GM23338 (cell line): Measurements from ENCODE around the gene FBF1. TPM values are rescaled to one million over a fixed set of nuclear protein-coding genes. Genes with fewer than 3 reads are reported as not detected.

ENCODE experiments used
- ATAC-seq: fragments of 200-7000 bp; cut with Tn5 transposase; 3 replicates; pipeline ENCODE4 v1.9.1; 2020
- DNase-seq: peaks from one replicate; pipeline ENCODE4 v3.0.0-alpha.2; 2015; ENCODE audit warnings: low spot score
- H2AFZ ChIP-seq: fragments of 200-600 bp; sonication (generic); 2 replicates; pipeline ENCODE4 v1.8.0; 2016; ENCODE audit warnings: antibody characterized with exemption, mild to moderate bottlenecking, moderate library complexity
- H3F3A ChIP-seq: fragments of 200-600 bp; sonication (generic); replicated peaks from 2 replicates; pipeline ENCODE4 v1.8.0; 2017; ENCODE audit warnings: antibody characterized with exemption, mixed run types, low read depth
- H3K27ac ChIP-seq: fragments of 200-600 bp; sonication (generic); 2 replicates; pipeline ENCODE4 v1.6.1; 2016; ENCODE audit warnings: low read depth
- H3K27me3 ChIP-seq: fragments of 200-600 bp; sonication (generic); 2 replicates; pipeline ENCODE4 v1.8.0; 2016; ENCODE audit warnings: mild to moderate bottlenecking, mixed run types, moderate library complexity; ENCODE audit not compliant: insufficient read depth
- H3K36me3 ChIP-seq: fragments of 200-600 bp; sonication (generic); 2 replicates; pipeline ENCODE4 v1.8.0; 2016; ENCODE audit warnings: mild to moderate bottlenecking; ENCODE audit not compliant: insufficient read depth
- H3K4me1 ChIP-seq: fragments of 200-600 bp; sonication (generic); 2 replicates; pipeline ENCODE4 v1.8.0; 2016; ENCODE audit warnings: mild to moderate bottlenecking, moderate library complexity; ENCODE audit not compliant: insufficient read depth
- H3K4me2 ChIP-seq: fragments of 200-600 bp; sonication (generic); 2 replicates; pipeline ENCODE4 v1.7.1; 2017; ENCODE audit warnings: mixed run types
- H3K4me3 ChIP-seq: fragments of 200-600 bp; sonication (generic); 2 replicates; pipeline ENCODE4 v1.6.1; 2016; ENCODE audit warnings: mixed run types
- H3K79me2 ChIP-seq: fragments of 200-600 bp; sonication (generic); replicated peaks from 2 replicates; pipeline ENCODE4 v1.8.0; 2017; ENCODE audit warnings: mild to moderate bottlenecking; ENCODE audit not compliant: insufficient read depth
- H3K9me2 ChIP-seq: fragments of 200-600 bp; sonication (generic); 2 replicates; pipeline ENCODE4 v1.8.0; 2017; ENCODE audit not compliant: insufficient read depth
- H4K20me1 ChIP-seq: fragments of 200-600 bp; sonication (generic); replicated peaks from 2 replicates; pipeline ENCODE4 v1.8.0; 2017; ENCODE audit warnings: mild to moderate bottlenecking; ENCODE audit not compliant: insufficient read depth
- H3K27ac Mint-ChIP-seq: 2 replicates; pipeline ENCODE4 v1.8.0; 2020; ENCODE audit warnings: inconsistent platforms, mild to moderate bottlenecking, moderate library complexity, mixed read lengths
- H3K27me3 Mint-ChIP-seq: 3 replicates; pipeline ENCODE4 v1.8.0; 2022; ENCODE audit warnings: low read depth, mild to moderate bottlenecking, moderate library complexity, mixed read lengths, inconsistent platforms; ENCODE audit not compliant: insufficient read depth, poor library complexity
- H3K36me3 Mint-ChIP-seq: 3 replicates; pipeline ENCODE4 v1.8.0; 2021; ENCODE audit warnings: low read depth, mild to moderate bottlenecking, inconsistent platforms, moderate library complexity, mixed read lengths
- H3K4me1 Mint-ChIP-seq: 3 replicates; pipeline ENCODE4 v1.8.0; 2020; ENCODE audit warnings: mild to moderate bottlenecking, inconsistent platforms, mixed read lengths
- H3K4me3 Mint-ChIP-seq: 3 replicates; pipeline ENCODE4 v1.8.0; 2021; ENCODE audit warnings: moderate library complexity, mild to moderate bottlenecking, inconsistent platforms, mixed read lengths
- H3K9me3 Mint-ChIP-seq: 3 replicates; pipeline ENCODE4 v1.8.0; 2020; ENCODE audit warnings: moderate library complexity, mild to moderate bottlenecking, inconsistent platforms, mixed read lengths
- EZH2phosphoT487 ChIP-seq: fragments of 200-600 bp; sonication (generic); IDR thresholded peaks from one replicate; pipeline ENCODE4 v1.8.1; 2018; ENCODE audit warnings: antibody characterized with exemption; ENCODE audit not compliant: unreplicated experiment
- NANOG ChIP-seq: IDR thresholded peaks from 2 replicates; pipeline ENCODE4 v1.6.1; 2016; ENCODE audit warnings: antibody characterized with exemption, borderline replicate concordance
- POLR2AphosphoS5 ChIP-seq: IDR thresholded peaks from 2 replicates; pipeline ENCODE4 v1.6.1; 2016; ENCODE audit warnings: antibody characterized with exemption, low read depth
- STAT1 ChIP-seq: IDR thresholded peaks from one replicate; pipeline ENCODE4 v1.6.1; 2016; ENCODE audit warnings: antibody characterized with exemption; ENCODE audit not compliant: unreplicated experiment
- ZNF331 ChIP-seq: fragments of 250-450 bp; sonication (Bioruptor Pico); IDR thresholded peaks from 2 replicates; pipeline ENCODE4 v1.5.0; 2020; ENCODE audit warnings: low read depth, mild to moderate bottlenecking, moderate library complexity
- polyA plus RNA-seq: library from polyadenylated mRNA; unstranded; fragments of >200 nt; fragmentation: Nextera tagmentation; extraction: Ambion mirVana; gene quantifications from 2 replicates; pipeline ENCODE4 v1.2.1, GENCODE V29; 2016
- total RNA-seq: library from RNA; depleted of rRNA; stranded (reverse); fragments of >200 nt; shearing (Covaris generic); gene quantifications from 2 replicates; pipeline ENCODE4 v1.2.3, GENCODE V29; 2014
- TF ChIP-seq, protein P1 (sequence below), 2 experiments: fragments of 200-600 bp in 1 of 2; sonication (generic) in 1 of 2; conservative IDR thresholded peaks; 2 replicates each; pipeline versions ENCODE4 v1.5.1 to v1.6.1; 2016 to 2017; ENCODE audit warnings: antibody characterized with exemption in 2 of 2, low read depth in 2 of 2, mild to moderate bottlenecking in 2 of 2, moderate library complexity in 1 of 2
- TF ChIP-seq, protein P2 (sequence below): fragments of 250-450 bp; sonication (Bioruptor Pico); IDR thresholded peaks from 2 replicates; pipeline ENCODE4 v1.5.0; 2020; ENCODE audit warnings: mild to moderate bottlenecking, moderate library complexity

Gene FBF1
- total and polyA plus RNA-seq, 2 experiments from 2014 or later: 8.8 to 11.8 TPM

DNA sequence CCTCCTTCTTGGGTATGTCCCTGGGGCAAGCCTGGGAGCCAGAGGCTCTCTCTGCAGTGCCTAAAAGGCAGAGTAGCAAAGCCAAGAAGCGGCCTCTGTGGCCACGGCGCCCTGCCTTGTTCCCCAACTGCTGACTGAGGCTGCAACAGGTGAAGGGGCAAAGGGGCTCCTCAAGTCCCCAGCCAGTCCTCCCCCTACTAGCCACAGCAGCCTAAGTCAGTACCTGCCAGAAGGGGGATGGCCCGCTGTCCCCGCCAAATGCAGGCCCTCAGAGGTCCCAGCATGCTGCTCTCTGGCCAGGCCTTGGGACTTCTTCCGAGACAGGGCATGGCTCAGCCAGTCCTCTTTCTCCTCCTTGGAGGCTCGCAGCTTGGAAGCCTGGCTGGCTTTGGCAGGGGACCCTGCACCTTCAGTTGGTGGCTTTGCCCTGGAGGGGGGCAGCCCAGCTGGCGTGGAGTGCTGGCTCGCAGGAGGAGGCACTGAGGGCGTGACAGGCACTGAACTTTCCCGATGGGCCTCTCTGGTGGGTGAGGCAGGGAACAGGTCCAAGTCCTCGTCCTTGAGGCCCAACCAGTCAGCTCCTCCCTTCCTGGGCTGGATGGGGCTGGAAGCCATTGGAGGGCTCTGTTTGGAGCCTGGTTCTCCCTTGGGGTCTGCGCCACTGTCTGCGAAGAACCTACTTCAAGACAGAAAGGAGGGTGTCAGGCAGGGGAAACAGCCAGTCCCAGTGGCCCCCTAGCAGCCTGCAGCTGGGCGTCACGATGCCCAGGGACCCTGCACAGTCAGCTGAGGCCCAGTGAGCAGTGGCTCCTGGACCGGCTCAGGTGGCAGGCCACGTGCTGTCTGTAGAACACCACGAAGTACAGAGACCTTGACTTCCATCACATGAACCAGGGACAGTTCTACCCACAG, 17.6 kb downstream of the FBF1 start:
- H3K36me3 Mint-ChIP-seq: peaks cover 6% of the 10 kb centered on the region
- H3K79me2 ChIP-seq: no peaks in the 10 kb centered on the region
- H3K27ac Mint-ChIP-seq: no peak overlapping the region
- H3K9me3 Mint-ChIP-seq: no peaks in the 10 kb centered on the region
- no peak overlapping the region for H3K4me3 Mint-ChIP-seq
- peaks cover 11% of the 10 kb centered on the region for H3K27me3 Mint-ChIP-seq
- H3F3A ChIP-seq: no peaks in the 10 kb centered on the region
- H3K27ac ChIP-seq: no peak overlapping the region
- TF ChIP-seq ZNF331 (CRISPR knock-in tag): no peak
- TF ChIP-seq POLR2AphosphoS5: no peak
- no peaks in the 10 kb centered on the region for H3K36me3 ChIP-seq
- no peaks in the 10 kb centered on the region for H3K4me1 Mint-ChIP-seq
- DNase-seq (no peak), ATAC-seq (no peak)
- no peak overlapping the region for H3K4me2 ChIP-seq
- no peak overlapping the region for H3K4me3 ChIP-seq
- no peaks in the 10 kb centered on the region for H3K4me1 ChIP-seq
- H3K27me3 ChIP-seq: no peaks in the 10 kb centered on the region
- H3K9me2 ChIP-seq: no peaks in the 10 kb centered on the region
- H4K20me1 ChIP-seq: no peaks in the 10 kb centered on the region
- no peak overlapping the region for H2AFZ ChIP-seq

DNA sequence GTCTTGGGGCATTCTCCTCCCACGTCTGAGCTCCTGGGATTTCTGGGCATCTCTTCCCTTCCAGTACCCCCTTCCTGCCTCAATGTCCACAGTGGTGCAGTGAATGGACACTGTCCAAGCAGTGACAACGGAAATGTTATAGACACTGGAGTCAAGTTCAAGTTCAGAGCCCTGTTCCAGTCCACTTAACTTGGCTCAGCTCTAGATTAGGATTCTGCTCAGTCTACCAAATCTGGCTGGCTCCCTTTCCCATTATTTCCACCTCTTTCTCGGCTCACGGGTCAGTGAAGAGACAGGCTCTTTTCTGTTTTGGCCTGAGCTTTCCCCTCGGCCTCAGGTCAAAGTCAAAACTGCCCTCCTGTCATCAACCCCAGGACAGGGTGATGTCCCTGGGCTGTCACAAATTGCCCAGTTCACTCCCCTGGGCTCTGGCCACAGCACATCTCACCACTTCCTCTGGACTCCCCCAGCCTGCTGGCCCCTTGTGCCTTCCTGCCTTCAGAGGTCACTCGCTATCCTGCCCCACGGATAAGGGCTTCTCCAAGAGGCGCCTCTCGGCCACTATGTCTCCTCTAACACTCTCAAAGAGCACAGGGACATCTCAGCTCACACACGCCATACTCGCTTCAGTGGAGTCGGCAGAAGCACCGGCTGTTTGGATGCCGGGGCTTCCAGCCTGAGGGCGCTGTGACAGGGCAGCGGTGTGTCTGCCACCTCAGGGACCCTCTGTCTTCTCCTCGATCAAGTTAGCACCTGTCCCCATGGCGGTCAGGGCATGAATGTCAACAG, 18.5 kb downstream of the FBF1 start:
- DNase-seq (no peak), ATAC-seq (no peak)
- no peaks in the 10 kb centered on the region for H3K9me3 Mint-ChIP-seq
- no peaks in the 10 kb centered on the region for H3K36me3 ChIP-seq
- H4K20me1 ChIP-seq: no peaks in the 10 kb centered on the region
- no peak overlapping the region for H3K27ac Mint-ChIP-seq
- no peak overlapping the region for H3K4me3 ChIP-seq
- no peak overlapping the region for H3K4me2 ChIP-seq
- no peaks in the 10 kb centered on the region for H3F3A ChIP-seq
- no peaks in the 10 kb centered on the region for H3K79me2 ChIP-seq
- H3K4me1 Mint-ChIP-seq: no peaks in the 10 kb centered on the region
- no peak overlapping the region for H3K27ac ChIP-seq
- no peaks in the 10 kb centered on the region for H3K9me2 ChIP-seq
- H3K4me1 ChIP-seq: no peaks in the 10 kb centered on the region
- TF ChIP-seq, protein P1, sequence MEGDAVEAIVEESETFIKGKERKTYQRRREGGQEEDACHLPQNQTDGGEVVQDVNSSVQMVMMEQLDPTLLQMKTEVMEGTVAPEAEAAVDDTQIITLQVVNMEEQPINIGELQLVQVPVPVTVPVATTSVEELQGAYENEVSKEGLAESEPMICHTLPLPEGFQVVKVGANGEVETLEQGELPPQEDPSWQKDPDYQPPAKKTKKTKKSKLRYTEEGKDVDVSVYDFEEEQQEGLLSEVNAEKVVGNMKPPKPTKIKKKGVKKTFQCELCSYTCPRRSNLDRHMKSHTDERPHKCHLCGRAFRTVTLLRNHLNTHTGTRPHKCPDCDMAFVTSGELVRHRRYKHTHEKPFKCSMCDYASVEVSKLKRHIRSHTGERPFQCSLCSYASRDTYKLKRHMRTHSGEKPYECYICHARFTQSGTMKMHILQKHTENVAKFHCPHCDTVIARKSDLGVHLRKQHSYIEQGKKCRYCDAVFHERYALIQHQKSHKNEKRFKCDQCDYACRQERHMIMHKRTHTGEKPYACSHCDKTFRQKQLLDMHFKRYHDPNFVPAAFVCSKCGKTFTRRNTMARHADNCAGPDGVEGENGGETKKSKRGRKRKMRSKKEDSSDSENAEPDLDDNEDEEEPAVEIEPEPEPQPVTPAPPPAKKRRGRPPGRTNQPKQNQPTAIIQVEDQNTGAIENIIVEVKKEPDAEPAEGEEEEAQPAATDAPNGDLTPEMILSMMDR (conservative IDR thresholded peaks at IDR 0.05; ENCODE audit: low read depth in 2 of 2): no peak
- peaks cover 7% of the 10 kb centered on the region for H3K36me3 Mint-ChIP-seq
- H3K4me3 Mint-ChIP-seq: no peak overlapping the region
- H2AFZ ChIP-seq: no peak overlapping the region
- peaks cover 11% of the 10 kb centered on the region for H3K27me3 Mint-ChIP-seq
- H3K27me3 ChIP-seq: no peaks in the 10 kb centered on the region

DNA sequence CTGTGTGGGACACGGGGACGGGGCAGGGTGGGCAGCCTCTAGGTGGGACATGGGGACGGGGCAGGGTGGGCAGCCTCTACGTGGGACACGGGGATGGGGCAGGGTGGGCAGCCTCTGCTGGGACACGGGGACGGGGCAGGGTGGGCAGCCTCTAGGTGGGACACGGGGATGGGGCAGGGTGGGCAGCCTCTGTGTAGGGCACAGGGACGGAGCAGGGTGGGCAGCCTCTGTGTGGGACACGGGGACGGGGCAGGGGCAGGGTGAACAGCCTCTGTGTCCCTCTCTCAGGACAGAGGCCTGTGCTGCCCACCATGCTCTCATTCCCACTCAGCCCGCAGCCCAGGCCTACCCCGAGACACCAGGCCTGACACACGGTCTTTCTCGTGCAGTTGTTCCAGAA, 19.2 kb downstream of the FBF1 start:
- H3F3A ChIP-seq: no peaks in the 10 kb centered on the region
- no peaks in the 10 kb centered on the region for H3K27me3 ChIP-seq
- ATAC-seq (no peak), DNase-seq (no peak)
- H3K4me2 ChIP-seq: no peak overlapping the region
- no peaks in the 10 kb centered on the region for H4K20me1 ChIP-seq
- no peak overlapping the region for H2AFZ ChIP-seq
- no peaks in the 10 kb centered on the region for H3K36me3 ChIP-seq
- no peak overlapping the region for H3K27ac ChIP-seq
- no peak overlapping the region for H3K4me3 Mint-ChIP-seq
- no peaks in the 10 kb centered on the region for H3K4me1 ChIP-seq
- H3K36me3 Mint-ChIP-seq: peaks cover 8% of the 10 kb centered on the region
- no peaks in the 10 kb centered on the region for H3K9me3 Mint-ChIP-seq
- H3K4me1 Mint-ChIP-seq: no peaks in the 10 kb centered on the region
- no peak overlapping the region for H3K4me3 ChIP-seq
- no peaks in the 10 kb centered on the region for H3K79me2 ChIP-seq
- H3K9me2 ChIP-seq: no peaks in the 10 kb centered on the region
- peaks cover 13% of the 10 kb centered on the region for H3K27me3 Mint-ChIP-seq
- H3K27ac Mint-ChIP-seq: no peak overlapping the region
- no peak for TF ChIP-seq EZH2phosphoT487
- no peak for TF ChIP-seq STAT1
- no peak for TF ChIP-seq NANOG
- TF ChIP-seq, protein P2, sequence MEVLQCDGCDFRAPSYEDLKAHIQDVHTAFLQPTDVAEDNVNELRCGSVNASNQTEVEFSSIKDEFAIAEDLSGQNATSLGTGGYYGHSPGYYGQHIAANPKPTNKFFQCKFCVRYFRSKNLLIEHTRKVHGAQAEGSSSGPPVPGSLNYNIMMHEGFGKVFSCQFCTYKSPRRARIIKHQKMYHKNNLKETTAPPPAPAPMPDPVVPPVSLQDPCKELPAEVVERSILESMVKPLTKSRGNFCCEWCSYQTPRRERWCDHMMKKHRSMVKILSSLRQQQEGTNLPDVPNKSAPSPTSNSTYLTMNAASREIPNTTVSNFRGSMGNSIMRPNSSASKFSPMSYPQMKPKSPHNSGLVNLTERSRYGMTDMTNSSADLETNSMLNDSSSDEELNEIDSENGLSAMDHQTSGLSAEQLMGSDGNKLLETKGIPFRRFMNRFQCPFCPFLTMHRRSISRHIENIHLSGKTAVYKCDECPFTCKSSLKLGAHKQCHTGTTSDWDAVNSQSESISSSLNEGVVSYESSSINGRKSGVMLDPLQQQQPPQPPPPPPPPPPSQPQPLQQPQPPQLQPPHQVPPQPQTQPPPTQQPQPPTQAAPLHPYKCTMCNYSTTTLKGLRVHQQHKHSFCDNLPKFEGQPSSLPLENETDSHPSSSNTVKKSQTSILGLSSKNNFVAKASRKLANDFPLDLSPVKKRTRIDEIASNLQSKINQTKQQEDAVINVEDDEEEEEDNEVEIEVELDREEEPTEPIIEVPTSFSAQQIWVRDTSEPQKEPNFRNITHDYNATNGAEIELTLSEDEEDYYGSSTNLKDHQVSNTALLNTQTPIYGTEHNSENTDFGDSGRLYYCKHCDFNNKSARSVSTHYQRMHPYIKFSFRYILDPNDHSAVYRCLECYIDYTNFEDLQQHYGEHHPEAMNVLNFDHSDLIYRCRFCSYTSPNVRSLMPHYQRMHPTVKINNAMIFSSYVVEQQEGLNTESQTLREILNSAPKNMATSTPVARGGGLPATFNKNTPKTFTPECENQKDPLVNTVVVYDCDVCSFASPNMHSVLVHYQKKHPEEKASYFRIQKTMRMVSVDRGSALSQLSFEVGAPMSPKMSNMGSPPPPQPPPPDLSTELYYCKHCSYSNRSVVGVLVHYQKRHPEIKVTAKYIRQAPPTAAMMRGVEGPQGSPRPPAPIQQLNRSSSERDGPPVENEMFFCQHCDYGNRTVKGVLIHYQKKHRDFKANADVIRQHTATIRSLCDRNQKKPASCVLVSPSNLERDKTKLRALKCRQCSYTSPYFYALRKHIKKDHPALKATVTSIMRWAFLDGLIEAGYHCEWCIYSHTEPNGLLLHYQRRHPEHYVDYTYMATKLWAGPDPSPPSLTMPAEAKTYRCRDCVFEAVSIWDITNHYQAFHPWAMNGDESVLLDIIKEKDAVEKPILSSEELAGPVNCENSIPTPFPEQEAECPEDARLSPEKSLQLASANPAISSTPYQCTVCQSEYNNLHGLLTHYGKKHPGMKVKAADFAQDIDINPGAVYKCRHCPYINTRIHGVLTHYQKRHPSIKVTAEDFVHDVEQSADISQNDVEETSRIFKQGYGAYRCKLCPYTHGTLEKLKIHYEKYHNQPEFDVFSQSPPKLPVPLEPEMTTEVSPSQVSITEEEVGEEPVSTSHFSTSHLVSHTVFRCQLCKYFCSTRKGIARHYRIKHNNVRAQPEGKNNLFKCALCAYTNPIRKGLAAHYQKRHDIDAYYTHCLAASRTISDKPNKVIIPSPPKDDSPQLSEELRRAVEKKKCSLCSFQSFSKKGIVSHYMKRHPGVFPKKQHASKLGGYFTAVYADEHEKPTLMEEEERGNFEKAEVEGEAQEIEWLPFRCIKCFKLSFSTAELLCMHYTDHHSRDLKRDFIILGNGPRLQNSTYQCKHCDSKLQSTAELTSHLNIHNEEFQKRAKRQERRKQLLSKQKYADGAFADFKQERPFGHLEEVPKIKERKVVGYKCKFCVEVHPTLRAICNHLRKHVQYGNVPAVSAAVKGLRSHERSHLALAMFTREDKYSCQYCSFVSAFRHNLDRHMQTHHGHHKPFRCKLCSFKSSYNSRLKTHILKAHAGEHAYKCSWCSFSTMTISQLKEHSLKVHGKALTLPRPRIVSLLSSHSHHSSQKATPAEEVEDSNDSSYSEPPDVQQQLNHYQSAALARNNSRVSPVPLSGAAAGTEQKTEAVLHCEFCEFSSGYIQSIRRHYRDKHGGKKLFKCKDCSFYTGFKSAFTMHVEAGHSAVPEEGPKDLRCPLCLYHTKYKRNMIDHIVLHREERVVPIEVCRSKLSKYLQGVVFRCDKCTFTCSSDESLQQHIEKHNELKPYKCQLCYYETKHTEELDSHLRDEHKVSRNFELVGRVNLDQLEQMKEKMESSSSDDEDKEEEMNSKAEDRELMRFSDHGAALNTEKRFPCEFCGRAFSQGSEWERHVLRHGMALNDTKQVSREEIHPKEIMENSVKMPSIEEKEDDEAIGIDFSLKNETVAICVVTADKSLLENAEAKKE (CRISPR knock-in tag): no peak
